A549 (cell line): ENCODE measurements around the gene CEP192. TPM values are rescaled to one million over a fixed set of nuclear protein-coding genes. Genes with fewer than 3 reads are reported as not detected.
A peak's percentile ranks its signal among the peaks of the same experiment; 100 is the strongest.

Experiments
- ATAC-seq, 2 experiments: fragments of 200-7000 bp in 1 of 2; fragments of >200 bp in 1 of 2; cut with Nextera tagmentation in 1 of 2; cut with Tn5 transposase in 1 of 2; 3 replicates each; pipeline versions ENCODE4 v1.8.0 to v1.9.1; 2018 to 2020; ENCODE audit warnings: mild to moderate bottlenecking in 1 of 2, moderate library complexity in 1 of 2
- CTCF ChIA-PET: fragments of 300-600 bp; sonication (Branson Sonifier 250); formaldehyde crosslinking; extraction: SDS; loops from one replicate; lab custom pipeline; 2021; ENCODE audit warnings: antibody characterized with exemption, inconsistent platforms; lab: Yijun Ruan, JAX
- POLR2A ChIA-PET: fragments of 350-600 bp; formaldehyde crosslinking; extraction: SDS; loops from one replicate; lab custom pipeline; 2021; ENCODE audit warnings: antibody characterized with exemption, inconsistent platforms; lab: Yijun Ruan, JAX
- DNase-seq, 2 experiments: peaks; one replicate each; pipeline versions ENCODE4 v3.0.0 to v3.0.0-alpha.2; 2011 to 2016; ENCODE audit warnings: low read depth in 1 of 2, low spot score in 1 of 2
- FAIRE-seq: peaks from 2 replicates; lab custom pipeline; 2011; peaks lifted over from hg19 to GRCh38; lab: Jason Lieb, UNC
- H3K27ac ChIP-seq, 2 experiments: fragments of >200 bp; sonication (Bioruptor Twin); formaldehyde crosslinking; 3 replicates each; pipeline ENCODE4 v1.5.1; 2016 to 2017
- H3K4me1 ChIP-seq: fragments of >200 bp; sonication (Bioruptor Twin); formaldehyde crosslinking; 3 replicates; pipeline ENCODE4 v1.6.1; 2016
- H3K4me2 ChIP-seq: fragments of >200 bp; sonication (Bioruptor Twin); formaldehyde crosslinking; 3 replicates; pipeline ENCODE4 v1.6.1; 2016
- H3K4me3 ChIP-seq: fragments of >200 bp; sonication (Bioruptor Twin); formaldehyde crosslinking; 3 replicates; pipeline ENCODE4 v1.5.1; 2016
- H3K9me3 ChIP-seq: fragments of >200 bp; sonication (Bioruptor Twin); formaldehyde crosslinking; 3 replicates; pipeline ENCODE4 v1.6.1; 2016
- BCL3 ChIP-seq: fragments of >200 bp; sonication (Bioruptor Twin); formaldehyde crosslinking; IDR thresholded peaks from 3 replicates; pipeline ENCODE4 v1.6.1; 2016
- BHLHE40 ChIP-seq: IDR thresholded peaks from 2 replicates; pipeline ENCODE4 v1.6.1; 2012; ENCODE audit warnings: low read depth, low read length, inconsistent platforms
- CBX8 ChIP-seq: fragments of 200-600 bp; sonication (generic); IDR thresholded peaks from 2 replicates; pipeline ENCODE4 v1.6.1; 2016
- CEBPB ChIP-seq, 2 experiments: fragments of >200 bp in 1 of 2; sonication (Bioruptor Twin) in 1 of 2; formaldehyde crosslinking in 1 of 2; IDR thresholded peaks; 2 replicates each; pipeline ENCODE4 v1.6.1; 2012 to 2016
- E2F6 ChIP-seq: IDR thresholded peaks from 2 replicates; pipeline ENCODE4 v1.6.1; 2012; ENCODE audit warnings: low read depth, borderline replicate concordance
- EHF ChIP-seq: fragments of 250-450 bp; sonication (Bioruptor Pico); IDR thresholded peaks from 2 replicates; pipeline ENCODE4 v1.5.0; 2020; ENCODE audit warnings: mild to moderate bottlenecking
- ELK1 ChIP-seq: fragments of 150-350 bp; IDR thresholded peaks from 2 replicates; pipeline ENCODE4 v1.6.1; 2014; ENCODE audit warnings: low read depth, mild to moderate bottlenecking, low read length
- EP300 ChIP-seq, 2 experiments: fragments of >200 bp; sonication (Bioruptor Twin); formaldehyde crosslinking; IDR thresholded peaks; 2 replicates in 1 of 2; 3 replicates in 1 of 2; pipeline ENCODE4 v1.6.1; 2016 to 2017
- FOSB ChIP-seq: fragments of 250-450 bp; sonication (Bioruptor Pico); IDR thresholded peaks from 2 replicates; pipeline ENCODE4 v1.5.0; 2020; ENCODE audit warnings: mild to moderate bottlenecking, moderate library complexity
- JUNB ChIP-seq: fragments of >200 bp; sonication (Bioruptor Twin); formaldehyde crosslinking; IDR thresholded peaks from 2 replicates; pipeline ENCODE4 v1.6.1; 2016
- KDM1A ChIP-seq: fragments of 200-600 bp; sonication (generic); IDR thresholded peaks from 2 replicates; pipeline ENCODE4 v1.6.1; 2016; ENCODE audit warnings: low read depth, mild to moderate bottlenecking
- MAX ChIP-seq: IDR thresholded peaks from 2 replicates; pipeline ENCODE4 v1.6.1; 2012
- MAZ ChIP-seq: fragments of 150-350 bp; IDR thresholded peaks from 2 replicates; pipeline ENCODE4 v1.6.1; 2014; ENCODE audit warnings: antibody characterized with exemption, low read depth, low read length, borderline replicate concordance
- NFE2L2 ChIP-seq: fragments of 150-350 bp; conservative IDR thresholded peaks from 2 replicates; pipeline ENCODE4 v1.6.1; 2014; ENCODE audit warnings: low read length
- NPAS2 ChIP-seq: fragments of 250-450 bp; sonication (Bioruptor Pico); IDR thresholded peaks from 2 replicates; pipeline ENCODE4 v1.8.0; 2022; ENCODE audit warnings: mild to moderate bottlenecking, moderate library complexity, borderline replicate concordance
- POLR2A ChIP-seq: IDR thresholded peaks from 2 replicates; pipeline ENCODE4 v1.6.1; 2012; ENCODE audit warnings: mild to moderate bottlenecking, low read length
- RAD21 ChIP-seq, 2 experiments: fragments of >200 bp in 1 of 2; sonication (Bioruptor Twin) in 1 of 2; formaldehyde crosslinking in 1 of 2; IDR thresholded peaks in 1 of 2; conservative IDR thresholded peaks in 1 of 2; 2 replicates in 1 of 2; 3 replicates in 1 of 2; pipeline ENCODE4 v1.6.1; 2012 to 2018; ENCODE audit warnings: inconsistent platforms in 1 of 2
- REST ChIP-seq: fragments of 200-600 bp; sonication (generic); IDR thresholded peaks from 2 replicates; pipeline ENCODE4 v1.6.1; 2016; ENCODE audit warnings: antibody characterized with exemption, mild to moderate bottlenecking, moderate library complexity
- RFX5 ChIP-seq: fragments of 450-650 bp; IDR thresholded peaks from 2 replicates; pipeline ENCODE4 v1.7.1; 2014; ENCODE audit warnings: antibody characterized with exemption, mild to moderate bottlenecking, moderate library complexity
- RNF2 ChIP-seq: fragments of 200-600 bp; sonication (generic); IDR thresholded peaks from 2 replicates; pipeline ENCODE4 v1.6.1; 2016; ENCODE audit warnings: low read depth, mild to moderate bottlenecking, antibody characterized with exemption, moderate library complexity, borderline replicate concordance
- TP53 ChIP-seq: fragments of 250-450 bp; sonication (Bioruptor Pico); IDR thresholded peaks from 2 replicates; pipeline ENCODE4 v1.5.0; 2021; ENCODE audit warnings: mild to moderate bottlenecking, moderate library complexity
- ZC3H11A ChIP-seq: fragments of 450-650 bp; IDR thresholded peaks from 2 replicates; pipeline ENCODE4 v1.6.1; 2014; ENCODE audit warnings: antibody characterized with exemption, mild to moderate bottlenecking
- ZNF302 ChIP-seq: fragments of 250-450 bp; sonication (Bioruptor Pico); IDR thresholded peaks from 2 replicates; pipeline ENCODE4 v1.9.0; 2021; ENCODE audit warnings: inconsistent platforms, mild to moderate bottlenecking, moderate library complexity
- WGBS: methylation state at CpG from one replicate; pipeline ENCODE4 v1.1.6; 2017; ENCODE audit errors: missing lambda C conversion rate; 5-methylcytosine and 5-hydroxymethylcytosine counted together
- polyA plus RNA-seq, 4 experiments: library from polyadenylated mRNA; depleted of rRNA in 3 of 4; stranded (reverse); fragments of >200 nt; fragmentation: RNase III in 1 of 4; extraction: RNeasy Plus Mini Kit Qiagen cat#74134 plus additional on column Dnase treatment in 1 of 4; gene quantifications; 2 replicates in 3 of 4; 3 replicates in 1 of 4; pipeline ENCODE4 v1.2.3, GENCODE V29; 2011 to 2017

The CEP192 gene
- polyA plus RNA-seq, 2 of the 4 experiments (the other 2 are of a cell fraction) = 8.9 to 21.1 TPM

GRCh38 chr18:13139885-13140450 lies 148.8 kb downstream of the CEP192 start:
- no peaks in the 10 kb centered on the region for H3K4me1 ChIP-seq
- peak; percentile 39 to 45; a peak in 2 of 6 replicates for ATAC-seq
- H3K9me3 ChIP-seq = peaks cover 12% of the 10 kb centered on the region
- ChIA-PET POLR2A (no interaction called here), CTCF (interaction anchor here (0.9 to 1.7 kb wide), 3 partner anchors 10 to 19 kb away, joined by 3 to 6 read pairs (median 3); no protein-coding TSS in a partner anchor)
- 70% methylated on average over 10 of the region's 12 CpGs for WGBS
- DNase-seq = peak in 1 of 2 experiments; percentile 27
- no peak overlapping the region for H3K4me2 ChIP-seq
- FAIRE-seq = no peak
- no peak overlapping the region for H3K27ac ChIP-seq
- H3K4me3 ChIP-seq = no peak overlapping the region
- TF ChIP-seq EHF (CRISPR knock-in tag) (no peak), TP53 (CRISPR knock-in tag) (no peak), NPAS2 (no peak), RAD21 (conservative IDR thresholded peaks at IDR 0.05 in 1 of 2, IDR thresholded peaks at IDR 0.05 in 1 of 2) (peak; percentile 32 to 44; a peak in 3 of 5 replicates)

- CTCF ChIA-PET = no interaction called here
- WGBS = 85% methylated on average over 6 of the region's 6 CpGs
- ATAC-seq = no peak
- TF ChIP-seq ZNF302 (CRISPR knock-in tag) = no peak
- TF ChIP-seq ZC3H11A = no peak
- no peak for TF ChIP-seq BHLHE40
- no peak for TF ChIP-seq RNF2
- no peak for TF ChIP-seq MAX
- TF ChIP-seq E2F6 = no peak
- TF ChIP-seq POLR2A = no peak
- FAIRE-seq = no peak
- H3K4me2 ChIP-seq = no peak overlapping the region
- DNase-seq = no peak
- H3K9me3 ChIP-seq = peaks cover 12% of the 10 kb centered on the region
- no peak overlapping the region for H3K4me3 ChIP-seq
- no peaks in the 10 kb centered on the region for H3K4me1 ChIP-seq
- H3K27ac ChIP-seq = no peak overlapping the region
- POLR2A ChIA-PET = no interaction called here
These were observed 150.0 kb downstream of the CEP192 start for GRCh38 chr18:13141209-13141608.

DNA sequence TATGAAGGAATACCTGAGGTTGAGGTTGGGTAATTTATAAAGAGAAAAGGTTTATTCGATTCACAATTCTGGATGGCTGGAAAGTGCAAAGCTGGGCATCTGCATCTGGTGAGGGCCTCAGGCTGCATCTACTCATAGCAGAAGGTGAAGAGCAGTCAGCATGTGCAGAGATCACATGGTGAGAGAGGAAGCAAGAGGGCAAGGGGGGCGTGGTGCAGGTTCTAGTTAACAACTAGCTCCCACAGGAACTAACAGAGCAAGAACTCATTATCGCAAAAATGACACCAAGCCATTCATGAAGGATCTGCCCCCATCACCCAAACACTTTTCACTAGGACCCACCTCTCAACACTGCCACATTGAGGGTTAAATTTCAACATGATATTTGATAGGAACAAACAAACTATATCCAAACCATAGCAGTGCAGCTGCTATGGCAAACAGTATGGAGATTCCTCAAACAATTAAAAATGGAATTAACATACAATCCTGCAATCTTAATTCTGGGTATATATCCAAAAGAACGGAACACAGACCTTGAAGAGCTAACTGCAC lies 154.6 kb downstream of the CEP192 start:
- H3K4me2 ChIP-seq = no peak overlapping the region
- no peak for ATAC-seq
- TF ChIP-seq BCL3 (no peak), CEBPB (IDR thresholded peaks at IDR 0.05) (no peak), EP300 (IDR thresholded peaks at IDR 0.05) (no peak), NPAS2 (no peak), KDM1A (no peak)
- TF ChIP-seq, all 56 proteins: peak for 0
- 43% methylated on average over 4 of the region's 4 CpGs for WGBS
- no peak overlapping the region for H3K4me3 ChIP-seq
- CTCF ChIA-PET = interaction anchor here (1.0 to 1.3 kb wide), 2 partner anchors 12 to 14 kb away, joined by 3 read pairs; no protein-coding TSS in a partner anchor
- peaks cover 12% of the 10 kb centered on the region for H3K9me3 ChIP-seq
- no peak overlapping the region for H3K27ac ChIP-seq
- DNase-seq = no peak
- POLR2A ChIA-PET = no interaction called here
- no peaks in the 10 kb centered on the region for H3K4me1 ChIP-seq
- FAIRE-seq = no peak

- 30% methylated on average over 6 of the region's 6 CpGs for WGBS
- ATAC-seq = no peak
- CTCF ChIA-PET = no interaction called here
These were observed 156.0 kb downstream of the CEP192 start for GRCh38 chr18:13147130-13147529.

More at GRCh38 chr18:13147130-13147529, 156.0 kb downstream of the CEP192 start:
- Histone ChIP-seq H3K4me3 (no peak overlapping the region), H3K9me3 (peaks cover 12% of the 10 kb centered on the region), H3K4me1 (no peaks in the 10 kb centered on the region), H3K27ac (no peak overlapping the region), H3K4me2 (no peak overlapping the region)
- FAIRE-seq = no peak
- TF ChIP-seq RFX5 = no peak
- TF ChIP-seq JUNB = no peak
- TF ChIP-seq MAZ = no peak
- no peak for TF ChIP-seq FOSB (CRISPR knock-in tag)
- no peak for TF ChIP-seq CBX8
- TF ChIP-seq MAX = no peak
- TF ChIP-seq REST = no peak
- TF ChIP-seq ELK1 = no peak
- no peak for TF ChIP-seq NFE2L2
- POLR2A ChIA-PET = no interaction called here
- no peak for DNase-seq
